ENCODE results near the gene SEPTIN12.

DNA sequence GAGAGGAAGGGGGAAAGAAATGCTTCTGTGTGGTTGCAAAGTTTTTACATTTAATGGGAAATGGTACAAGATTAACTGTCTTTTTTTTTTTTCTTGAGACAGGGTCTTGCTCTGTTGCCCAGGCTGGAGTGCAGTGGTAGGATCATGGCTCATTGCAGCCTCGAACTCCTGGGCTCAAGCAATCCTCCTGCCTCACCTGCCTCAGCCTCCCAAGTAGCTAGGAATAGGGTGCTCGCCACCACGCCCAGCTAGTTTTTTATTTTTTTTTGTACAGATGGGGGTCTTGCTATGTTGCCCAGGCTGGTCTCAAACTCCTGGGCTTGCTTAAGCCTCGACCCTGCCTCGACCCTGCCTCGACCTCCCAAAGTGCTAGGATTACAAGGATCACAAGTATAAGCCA, 18.1 kb upstream of the SEPTIN12 start:
- TF ChIP-seq, protein P1, sequence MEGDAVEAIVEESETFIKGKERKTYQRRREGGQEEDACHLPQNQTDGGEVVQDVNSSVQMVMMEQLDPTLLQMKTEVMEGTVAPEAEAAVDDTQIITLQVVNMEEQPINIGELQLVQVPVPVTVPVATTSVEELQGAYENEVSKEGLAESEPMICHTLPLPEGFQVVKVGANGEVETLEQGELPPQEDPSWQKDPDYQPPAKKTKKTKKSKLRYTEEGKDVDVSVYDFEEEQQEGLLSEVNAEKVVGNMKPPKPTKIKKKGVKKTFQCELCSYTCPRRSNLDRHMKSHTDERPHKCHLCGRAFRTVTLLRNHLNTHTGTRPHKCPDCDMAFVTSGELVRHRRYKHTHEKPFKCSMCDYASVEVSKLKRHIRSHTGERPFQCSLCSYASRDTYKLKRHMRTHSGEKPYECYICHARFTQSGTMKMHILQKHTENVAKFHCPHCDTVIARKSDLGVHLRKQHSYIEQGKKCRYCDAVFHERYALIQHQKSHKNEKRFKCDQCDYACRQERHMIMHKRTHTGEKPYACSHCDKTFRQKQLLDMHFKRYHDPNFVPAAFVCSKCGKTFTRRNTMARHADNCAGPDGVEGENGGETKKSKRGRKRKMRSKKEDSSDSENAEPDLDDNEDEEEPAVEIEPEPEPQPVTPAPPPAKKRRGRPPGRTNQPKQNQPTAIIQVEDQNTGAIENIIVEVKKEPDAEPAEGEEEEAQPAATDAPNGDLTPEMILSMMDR (IDR thresholded peaks at IDR 0.05): no peak
- TF ChIP-seq POLR2A (IDR thresholded peaks at IDR 0.05): no peak

Data from upper lobe of left lung (tissue), 4 donors.